ENCODE data around the gene NOTCH2.
"Not testable (repeated sequence)": the region's sequence is repeated elsewhere in the genome, so short reads cannot be mapped to it uniquely, and the experiment has no call there.

DNA sequence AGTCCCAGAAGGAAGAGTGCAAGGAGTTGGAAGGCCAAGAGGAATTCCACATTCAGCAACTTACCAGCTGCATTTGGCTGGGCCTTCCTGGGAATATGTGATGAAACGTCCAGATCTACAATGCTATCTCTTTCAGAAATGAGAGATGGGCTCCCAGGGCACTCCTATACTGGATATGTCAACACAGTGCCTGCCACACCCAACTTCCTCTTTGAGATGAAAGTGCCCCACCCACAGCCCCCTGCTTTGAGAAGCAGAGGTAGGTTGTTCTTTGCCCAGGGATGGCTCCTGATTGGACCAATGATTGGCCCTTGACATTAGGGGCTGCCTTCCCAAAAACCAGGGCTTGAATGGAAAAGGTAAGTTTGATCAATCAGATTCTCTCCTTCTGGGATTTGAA lies 31.1 kb upstream of the NOTCH2 start:
- TF ChIP-seq POLR2A (IDR thresholded peaks at IDR 0.05): not testable (repeated sequence)
- TF ChIP-seq, protein P1, sequence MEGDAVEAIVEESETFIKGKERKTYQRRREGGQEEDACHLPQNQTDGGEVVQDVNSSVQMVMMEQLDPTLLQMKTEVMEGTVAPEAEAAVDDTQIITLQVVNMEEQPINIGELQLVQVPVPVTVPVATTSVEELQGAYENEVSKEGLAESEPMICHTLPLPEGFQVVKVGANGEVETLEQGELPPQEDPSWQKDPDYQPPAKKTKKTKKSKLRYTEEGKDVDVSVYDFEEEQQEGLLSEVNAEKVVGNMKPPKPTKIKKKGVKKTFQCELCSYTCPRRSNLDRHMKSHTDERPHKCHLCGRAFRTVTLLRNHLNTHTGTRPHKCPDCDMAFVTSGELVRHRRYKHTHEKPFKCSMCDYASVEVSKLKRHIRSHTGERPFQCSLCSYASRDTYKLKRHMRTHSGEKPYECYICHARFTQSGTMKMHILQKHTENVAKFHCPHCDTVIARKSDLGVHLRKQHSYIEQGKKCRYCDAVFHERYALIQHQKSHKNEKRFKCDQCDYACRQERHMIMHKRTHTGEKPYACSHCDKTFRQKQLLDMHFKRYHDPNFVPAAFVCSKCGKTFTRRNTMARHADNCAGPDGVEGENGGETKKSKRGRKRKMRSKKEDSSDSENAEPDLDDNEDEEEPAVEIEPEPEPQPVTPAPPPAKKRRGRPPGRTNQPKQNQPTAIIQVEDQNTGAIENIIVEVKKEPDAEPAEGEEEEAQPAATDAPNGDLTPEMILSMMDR (IDR thresholded peaks at IDR 0.05): not testable (repeated sequence)

All from breast epithelium (tissue), 3 donors.